ENCODE data around the gene HTRA2. TPM values are rescaled to one million over a fixed set of nuclear protein-coding genes. Genes with fewer than 3 reads are reported as not detected.

The HTRA2 gene
- total RNA-seq, 1 donor from 2014 or later: 25.7 TPM

- DNase-seq (ENCODE audit: low spot score in 2 of 2, unreplicated experiment in 2 of 2): no peak
- Mint-ChIP-seq H3K27me3 (ENCODE audit: low read depth) (peaks cover 19% of the 10 kb centered on the region), H3K36me3 (peaks cover 3% of the 10 kb centered on the region), H3K4me1 (peaks cover 28% of the 10 kb centered on the region), H3K9me3 (no peaks in the 10 kb centered on the region), H3K27ac (peak overlapping the region; percentile 77), H3K4me3 (peak overlapping the region; percentile 79)
- TF ChIP-seq, protein P1, sequence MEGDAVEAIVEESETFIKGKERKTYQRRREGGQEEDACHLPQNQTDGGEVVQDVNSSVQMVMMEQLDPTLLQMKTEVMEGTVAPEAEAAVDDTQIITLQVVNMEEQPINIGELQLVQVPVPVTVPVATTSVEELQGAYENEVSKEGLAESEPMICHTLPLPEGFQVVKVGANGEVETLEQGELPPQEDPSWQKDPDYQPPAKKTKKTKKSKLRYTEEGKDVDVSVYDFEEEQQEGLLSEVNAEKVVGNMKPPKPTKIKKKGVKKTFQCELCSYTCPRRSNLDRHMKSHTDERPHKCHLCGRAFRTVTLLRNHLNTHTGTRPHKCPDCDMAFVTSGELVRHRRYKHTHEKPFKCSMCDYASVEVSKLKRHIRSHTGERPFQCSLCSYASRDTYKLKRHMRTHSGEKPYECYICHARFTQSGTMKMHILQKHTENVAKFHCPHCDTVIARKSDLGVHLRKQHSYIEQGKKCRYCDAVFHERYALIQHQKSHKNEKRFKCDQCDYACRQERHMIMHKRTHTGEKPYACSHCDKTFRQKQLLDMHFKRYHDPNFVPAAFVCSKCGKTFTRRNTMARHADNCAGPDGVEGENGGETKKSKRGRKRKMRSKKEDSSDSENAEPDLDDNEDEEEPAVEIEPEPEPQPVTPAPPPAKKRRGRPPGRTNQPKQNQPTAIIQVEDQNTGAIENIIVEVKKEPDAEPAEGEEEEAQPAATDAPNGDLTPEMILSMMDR (IDR thresholded peaks at IDR 0.05; ENCODE audit: unreplicated experiment): no peak
Measured at GRCh38 chr2:74552914-74553811, 23.4 kb downstream of the HTRA2 start.

- H3K27me3 Mint-ChIP-seq (ENCODE audit: low read depth): peaks cover 19% of the 10 kb centered on the region
Measured at GRCh38 chr2:74553892-74554819, 24.4 kb downstream of the HTRA2 start, which contains the start of the genes DOK1 and LOXL3. TSS of gene DOK1 (plus strand) at chr2:74554720. CDS start at chr2:74554755, 35 bp downstream. TSS of gene LOXL3 (minus strand) at chr2:74553942. CDS start at chr2:74552634, 1,308 bp downstream.

GRCh38 chr2:74554820-74555531 lies 25.2 kb downstream of the HTRA2 start:
- H3K27ac Mint-ChIP-seq: peak overlapping the region; percentile 87
- peaks cover 3% of the 10 kb centered on the region for H3K36me3 Mint-ChIP-seq
- DNase-seq (ENCODE audit: low spot score in 2 of 2, unreplicated experiment in 2 of 2): peak in 1 of 2 experiments; percentile 65
- H3K4me1 Mint-ChIP-seq: peaks cover 20% of the 10 kb centered on the region
- peak overlapping the region; percentile 79 for H3K4me3 Mint-ChIP-seq
- TF ChIP-seq, protein P1 (IDR thresholded peaks at IDR 0.05; ENCODE audit: unreplicated experiment): no peak
- H3K27me3 Mint-ChIP-seq (ENCODE audit: low read depth): peaks cover 21% of the 10 kb centered on the region
- H3K9me3 Mint-ChIP-seq: no peaks in the 10 kb centered on the region

More at GRCh38 chr2:74553892-74554819, 24.4 kb downstream of the HTRA2 start, which contains the start of the genes DOK1 and LOXL3:
- H3K4me1 Mint-ChIP-seq: peaks cover 24% of the 10 kb centered on the region
- TF ChIP-seq, protein P1 (IDR thresholded peaks at IDR 0.05; ENCODE audit: unreplicated experiment): no peak
- H3K9me3 Mint-ChIP-seq: no peaks in the 10 kb centered on the region
- H3K36me3 Mint-ChIP-seq: peaks cover 3% of the 10 kb centered on the region
- H3K27ac Mint-ChIP-seq: peak within 1 kb of the TSS; percentile 87
- peak within 1 kb of the TSS; percentile 79 for H3K4me3 Mint-ChIP-seq
- DNase-seq (ENCODE audit: low spot score in 2 of 2, unreplicated experiment in 2 of 2): peak; percentile 65 to 82

DNA sequence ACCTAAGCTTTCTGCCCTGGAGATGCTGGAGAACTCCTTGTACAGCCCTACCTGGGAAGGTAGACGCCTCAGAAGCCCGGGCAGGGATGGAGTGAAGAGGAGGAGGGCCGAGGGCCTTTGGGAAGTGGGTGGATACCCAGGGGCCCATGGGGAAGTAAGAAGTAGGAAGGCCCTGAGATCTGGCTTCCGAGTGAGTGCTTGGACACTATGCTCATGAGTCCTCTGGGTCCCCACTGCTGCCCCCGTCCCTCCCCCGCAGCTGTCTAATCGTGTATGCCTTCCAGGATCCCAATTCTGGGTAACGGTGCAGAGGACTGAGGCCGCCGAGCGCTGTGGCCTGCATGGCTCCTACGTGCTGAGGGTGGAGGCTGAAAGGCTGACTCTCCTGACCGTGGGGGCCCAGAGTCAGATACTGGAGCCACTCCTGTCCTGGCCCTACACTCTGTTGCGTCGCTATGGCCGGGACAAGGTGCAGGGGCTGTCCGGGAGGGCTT lies 25.9 kb downstream of the HTRA2 start:
- Mint-ChIP-seq H3K4me3 (peak overlapping the region; percentile 79), H3K27ac (no peak overlapping the region), H3K27me3 (ENCODE audit: low read depth) (peaks cover 28% of the 10 kb centered on the region), H3K4me1 (peaks cover 20% of the 10 kb centered on the region), H3K36me3 (peaks cover 3% of the 10 kb centered on the region), H3K9me3 (no peaks in the 10 kb centered on the region)
- TF ChIP-seq, protein P1 (IDR thresholded peaks at IDR 0.05; ENCODE audit: unreplicated experiment): no peak
- no peak for DNase-seq (ENCODE audit: low spot score in 2 of 2, unreplicated experiment in 2 of 2)

GRCh38 chr2:74556159-74556558 lies 26.4 kb downstream of the HTRA2 start:
- Mint-ChIP-seq H3K4me1 (peaks cover 21% of the 10 kb centered on the region), H3K36me3 (peaks cover 3% of the 10 kb centered on the region), H3K27ac (no peak overlapping the region), H3K4me3 (peak overlapping the region; percentile 28), H3K27me3 (ENCODE audit: low read depth) (peaks cover 30% of the 10 kb centered on the region), H3K9me3 (no peaks in the 10 kb centered on the region)
- DNase-seq (ENCODE audit: low spot score in 2 of 2, unreplicated experiment in 2 of 2): no peak
- TF ChIP-seq, protein P1 (IDR thresholded peaks at IDR 0.05; ENCODE audit: unreplicated experiment): no peak
